HL-60/S4 treated with retinoic acid at 250 ng/mL for 4 days and 3 days (cell line): ENCODE data around the gene LIPA.
"Not testable (repeated sequence)": the region's sequence is repeated elsewhere in the genome, so short reads cannot be mapped to it uniquely, and the experiment has no call there.

Experiments used
- in situ Hi-C: fragments of 300-500 bp; cut with MboI; formaldehyde crosslinking; loops from 2 replicates; pipeline ENCODE4 v1.7.0; 2022; ENCODE audit warnings: low sequenced_read_pairs

The LIPA gene

DNA sequence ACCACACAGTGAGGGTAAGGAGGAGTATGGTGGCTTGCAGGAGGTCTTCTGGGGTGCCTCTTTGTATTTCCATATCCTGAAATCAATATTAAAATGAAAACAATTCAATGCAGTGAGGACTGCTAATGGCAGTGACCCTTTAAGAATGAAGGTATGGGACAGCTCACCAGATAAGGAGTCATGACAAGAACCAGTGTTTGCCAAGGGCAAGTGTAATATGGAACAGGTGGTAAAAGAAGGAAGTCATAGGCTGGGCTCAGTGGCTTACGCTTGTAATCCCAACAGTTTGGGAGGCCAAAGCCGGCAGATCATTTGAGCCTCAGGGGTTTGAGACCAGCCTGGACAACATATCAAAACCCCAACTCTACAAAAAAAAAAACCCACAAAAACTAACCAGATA lies 20.0 kb upstream of the LIPA start:
- in situ Hi-C loops: no loop called here

DNA sequence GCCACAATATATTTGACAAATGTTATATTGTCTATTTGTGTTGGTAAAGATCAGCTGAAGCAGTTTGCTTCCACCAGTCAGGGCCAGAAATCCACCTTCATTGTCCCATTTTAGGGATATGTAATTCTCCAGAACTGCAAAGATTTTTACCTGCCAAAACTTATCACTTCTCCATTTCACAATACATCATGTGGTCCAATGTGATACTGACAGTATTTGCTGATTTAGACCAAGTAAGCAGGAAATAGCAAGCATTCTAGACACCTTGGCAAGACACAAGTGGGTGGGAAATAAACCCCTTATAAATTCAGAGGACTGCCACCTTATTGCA lies 18.5 kb upstream of the LIPA start:
- in situ Hi-C loops: no loop called here

DNA sequence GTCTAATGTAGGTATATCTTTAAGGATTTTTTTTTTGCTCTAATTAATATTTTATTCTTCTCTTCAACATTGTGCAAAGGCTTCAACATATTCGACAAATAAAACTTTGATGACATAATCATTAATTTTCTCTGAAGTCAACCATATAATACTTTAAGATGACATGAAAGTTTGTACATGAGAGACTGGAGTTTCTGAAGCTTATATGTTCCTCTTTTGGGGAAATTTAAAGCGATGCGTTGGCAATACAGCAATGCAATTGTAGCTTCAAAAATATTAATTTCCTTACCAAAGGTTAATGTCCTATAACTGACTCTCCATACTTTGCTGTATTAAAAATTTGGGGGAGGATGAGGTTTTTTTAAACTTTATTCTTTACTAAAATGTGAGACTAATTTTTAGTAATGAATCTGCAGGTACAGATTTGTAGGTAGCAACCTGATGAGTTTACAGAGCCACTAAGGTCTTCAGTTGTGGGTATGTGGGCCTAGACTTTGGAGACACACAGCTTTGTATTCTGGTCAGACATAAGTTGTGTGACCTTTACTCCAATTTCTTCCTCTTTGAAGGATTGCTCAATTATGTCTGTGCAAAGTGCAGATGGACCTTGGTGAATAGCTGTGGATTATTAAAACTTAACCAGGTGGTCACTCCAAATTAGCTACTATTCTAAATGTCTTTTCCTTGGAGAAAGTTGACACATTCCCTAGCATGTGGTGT lies 18.0 kb upstream of the LIPA start:
- in situ Hi-C loops: no loop called here

DNA sequence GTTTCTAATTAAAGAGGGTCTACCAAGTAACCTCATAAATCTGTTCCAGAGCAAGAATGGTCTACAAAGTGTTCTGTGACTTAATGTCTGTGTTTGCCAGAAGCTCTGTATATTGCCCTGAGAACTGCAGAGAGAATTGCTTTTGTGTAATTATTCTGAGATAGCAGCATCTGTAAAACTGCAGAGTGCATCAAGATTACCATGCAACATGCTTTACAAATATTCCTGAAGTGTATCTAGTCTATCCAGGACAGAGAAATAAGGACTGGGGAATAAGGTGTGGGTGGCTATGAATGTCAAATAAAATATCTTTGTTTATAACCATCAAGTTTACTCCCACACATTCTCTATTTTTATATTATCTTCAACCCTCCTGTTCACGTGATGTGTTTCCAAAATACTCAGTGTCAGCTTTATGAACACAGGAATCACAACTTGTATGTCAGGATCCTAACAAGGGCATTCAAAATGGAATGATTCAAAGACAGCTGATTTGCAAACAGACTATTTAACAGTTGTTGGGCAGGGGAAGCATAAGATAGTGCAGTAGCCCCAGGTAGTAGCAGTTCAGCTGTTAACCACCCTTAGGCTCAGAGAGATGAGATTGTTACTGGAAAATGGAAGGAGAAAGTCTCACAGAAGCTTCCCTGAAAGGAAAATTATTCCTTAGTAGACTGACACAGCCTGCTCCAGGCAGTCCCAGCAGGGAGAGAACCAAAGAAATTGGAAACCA lies 15.3 kb upstream of the LIPA start:
- in situ Hi-C loops: no loop called here

DNA sequence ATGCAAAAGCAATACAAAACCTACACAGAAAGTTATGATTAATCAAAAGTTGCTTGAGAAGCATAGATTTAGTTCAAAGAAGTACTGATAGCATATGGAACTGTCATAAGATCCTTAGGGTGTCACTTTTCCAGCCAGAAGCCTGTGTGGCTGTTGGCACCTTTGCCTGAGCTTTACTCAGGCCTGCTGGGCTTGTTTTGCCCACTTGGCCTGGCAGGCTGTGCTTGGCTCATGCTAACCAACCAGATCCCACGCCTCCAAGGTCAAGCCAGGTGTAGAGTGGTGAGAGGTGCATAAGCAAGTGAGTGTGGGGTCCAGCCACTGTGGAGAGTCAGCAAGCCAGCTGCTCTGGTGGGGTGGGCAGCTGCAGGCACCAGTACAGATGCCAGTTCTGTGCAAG lies 12.0 kb upstream of the LIPA start:
- in situ Hi-C loops: no loop called here

DNA sequence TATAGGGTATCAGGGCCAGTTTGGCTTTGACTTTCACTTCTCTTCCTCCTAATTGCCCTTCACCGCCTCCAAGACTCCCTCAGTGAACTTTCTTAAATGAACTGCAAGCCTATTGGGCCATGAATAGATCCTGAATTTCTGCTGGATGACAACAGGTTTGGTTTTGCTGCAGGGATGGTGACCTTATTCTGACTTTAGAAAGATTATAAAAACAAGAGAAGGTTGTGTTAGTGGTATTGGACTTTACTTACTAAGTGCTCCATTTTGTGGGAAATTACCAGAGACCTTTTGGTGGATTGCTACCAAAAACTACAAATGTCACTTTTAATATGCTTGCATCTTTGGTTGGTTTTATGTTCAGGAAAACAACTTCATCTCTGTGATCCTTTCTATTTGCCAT lies 11.5 kb upstream of the LIPA start:
- in situ Hi-C loops: no loop called here

DNA sequence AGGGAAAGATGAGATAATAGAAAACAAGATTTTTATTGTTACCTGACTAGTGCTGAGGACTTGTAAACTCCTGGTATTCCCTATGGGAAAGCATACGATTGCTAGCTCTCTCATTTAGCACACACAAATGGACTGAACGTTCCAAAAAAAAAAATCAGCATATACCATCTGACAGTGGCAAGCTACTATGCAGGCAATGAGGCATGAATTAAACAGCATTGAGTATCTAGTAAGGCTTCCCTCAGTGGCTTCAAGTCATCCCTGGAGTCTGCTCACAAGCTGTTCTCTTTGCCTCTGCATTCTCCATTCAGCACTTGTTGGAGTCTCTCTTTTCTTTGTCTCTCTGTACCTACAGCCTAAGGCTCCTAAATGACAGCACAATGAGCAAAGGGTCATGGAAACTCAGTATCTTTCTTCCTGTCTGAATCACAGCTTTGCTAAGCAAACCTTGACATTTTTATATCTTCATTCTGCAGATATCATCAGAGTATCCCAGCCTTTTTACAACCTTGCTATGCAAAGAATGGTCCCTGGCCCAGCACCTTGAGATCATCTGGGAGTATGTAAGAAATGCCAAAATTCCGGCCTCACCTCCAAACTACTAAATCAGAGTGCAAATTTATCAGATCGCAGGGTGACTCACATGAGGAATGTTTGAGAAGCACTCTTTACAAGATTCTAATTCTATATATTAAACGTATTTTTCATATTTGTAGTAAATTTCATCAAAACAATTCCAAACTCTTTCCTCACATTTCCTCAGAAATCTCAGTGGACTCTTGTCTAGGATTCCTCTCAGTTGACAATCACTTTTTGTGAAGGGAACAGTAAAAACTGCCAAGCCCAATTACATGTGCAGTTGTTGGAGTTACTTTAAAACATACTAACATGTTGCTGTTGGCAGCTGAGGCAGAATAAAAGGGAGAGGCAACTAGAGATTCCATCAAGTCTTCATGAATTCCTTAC lies 10.8 kb upstream of the LIPA start:
- in situ Hi-C loops: no loop called here

DNA sequence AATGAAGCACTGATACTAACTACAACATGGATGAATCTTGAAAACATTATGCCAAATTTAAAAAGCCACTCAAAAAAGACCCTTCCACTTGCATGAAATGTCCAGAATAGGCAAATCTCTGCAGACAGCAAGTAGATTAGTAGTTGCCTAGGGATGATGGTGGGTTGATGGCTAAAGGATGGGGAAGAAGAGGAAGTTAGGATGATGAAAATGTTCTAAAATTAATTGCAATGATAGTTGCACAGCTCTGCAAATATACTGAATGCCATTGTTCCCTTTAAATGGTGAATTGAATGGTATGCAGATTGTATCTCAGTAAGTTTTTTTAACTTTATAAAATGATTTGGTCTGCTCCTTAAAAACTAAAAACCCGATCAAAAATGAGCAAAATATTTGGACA lies 7.3 kb upstream of the LIPA start:
- in situ Hi-C loops: no loop called here

DNA sequence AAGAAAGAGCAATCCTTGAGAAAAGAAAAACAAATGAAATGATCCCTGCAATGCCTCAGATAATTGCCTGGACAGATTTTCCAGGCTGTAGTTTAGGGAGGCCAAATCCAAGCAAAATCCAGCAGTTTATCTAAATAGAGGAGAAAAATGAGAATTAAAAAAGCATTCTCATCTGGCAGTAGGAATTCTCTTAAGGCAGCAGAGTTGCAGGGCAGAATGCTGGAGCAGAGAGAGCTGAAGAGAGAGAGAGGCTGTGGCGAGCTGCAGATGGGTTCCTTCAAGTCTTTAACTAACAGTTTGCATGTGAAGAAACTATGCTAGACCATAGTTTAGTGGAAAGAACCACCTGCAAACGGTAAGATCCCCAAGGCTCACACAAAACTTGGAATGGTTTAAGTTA lies 6.0 kb upstream of the LIPA start:
- in situ Hi-C loops: no loop called here

DNA sequence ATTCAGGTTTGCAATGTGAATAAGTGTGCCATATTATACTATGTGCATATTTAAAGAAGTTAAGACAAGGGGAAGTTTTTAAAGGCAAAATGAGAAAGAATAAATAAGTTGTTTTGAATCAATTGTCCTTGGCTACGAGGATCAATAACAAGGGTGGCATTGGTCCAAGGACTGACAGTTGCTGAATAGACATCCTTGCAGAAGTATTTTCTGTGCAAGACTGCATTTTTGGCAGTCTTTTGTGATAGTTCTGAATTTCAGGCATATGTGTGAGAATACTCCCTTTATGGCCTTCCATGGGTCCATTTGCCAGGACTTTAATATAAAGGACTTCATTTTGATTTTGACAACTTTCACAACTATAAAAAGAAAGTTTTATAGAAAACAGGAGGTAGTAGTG lies 5.4 kb upstream of the LIPA start:
- in situ Hi-C loops: no loop called here

DNA sequence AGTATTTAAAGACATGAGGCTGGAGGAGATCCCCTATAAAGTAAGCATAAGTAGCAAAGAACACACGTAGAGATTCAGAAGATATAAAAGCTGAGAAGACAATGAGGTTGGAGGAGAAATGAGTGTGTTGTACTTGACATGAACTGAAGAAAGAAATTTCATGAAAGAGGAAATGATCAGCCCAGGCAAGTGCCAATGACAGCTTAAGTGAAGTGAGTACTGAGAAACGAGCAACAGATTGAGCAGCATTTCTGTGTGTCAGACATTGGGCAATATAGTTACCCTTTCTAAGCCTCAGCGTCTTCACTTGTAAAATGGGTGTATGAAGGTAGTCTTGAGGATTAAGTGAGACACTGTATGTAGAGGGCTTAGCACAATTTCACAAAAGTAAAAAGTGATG lies 4.8 kb upstream of the LIPA start:
- in situ Hi-C loops: no loop called here

DNA sequence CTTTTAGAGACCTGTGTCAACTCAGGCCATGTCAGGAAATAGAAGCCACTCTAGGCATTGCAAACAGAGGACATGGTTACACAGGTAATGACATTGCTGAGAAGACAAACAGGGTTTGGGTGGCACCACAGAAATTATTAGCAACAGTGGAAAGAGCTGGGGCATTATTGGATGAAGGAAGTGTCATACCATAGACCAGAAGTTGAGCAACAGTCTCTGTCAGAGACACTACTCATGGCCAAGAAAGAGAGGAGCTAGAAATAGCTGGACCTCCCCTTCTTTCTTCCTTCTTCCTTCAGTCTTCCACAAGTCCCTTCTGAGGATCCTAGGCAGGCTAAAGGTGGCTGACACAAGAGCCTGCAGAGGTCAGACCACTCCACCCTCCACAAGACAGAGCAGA lies 4.2 kb upstream of the LIPA start:
- in situ Hi-C loops: no loop called here

DNA sequence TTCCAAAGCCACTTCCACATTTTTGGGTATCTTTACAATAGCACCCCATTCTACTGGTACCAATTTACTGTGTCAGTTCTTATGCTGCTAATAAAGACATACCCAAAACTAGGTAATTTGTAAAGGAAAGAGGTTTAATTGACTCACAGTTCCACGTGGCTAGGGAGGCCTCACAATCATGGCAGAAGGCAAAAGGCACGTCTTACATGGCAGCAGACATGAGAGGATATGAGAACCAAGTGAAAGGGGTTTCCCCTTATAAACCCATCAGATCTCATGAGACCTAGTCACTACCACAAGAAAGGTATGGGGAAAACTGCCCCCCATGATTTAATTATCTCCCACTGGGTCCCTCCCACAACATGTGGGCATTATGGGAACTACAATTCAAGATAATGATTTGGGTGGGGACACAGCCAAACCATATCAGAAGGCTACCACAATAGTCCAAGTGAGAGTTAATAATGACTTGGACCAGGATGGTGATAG lies 3.6 kb upstream of the LIPA start:
- in situ Hi-C loops: not testable (repeated sequence)

DNA sequence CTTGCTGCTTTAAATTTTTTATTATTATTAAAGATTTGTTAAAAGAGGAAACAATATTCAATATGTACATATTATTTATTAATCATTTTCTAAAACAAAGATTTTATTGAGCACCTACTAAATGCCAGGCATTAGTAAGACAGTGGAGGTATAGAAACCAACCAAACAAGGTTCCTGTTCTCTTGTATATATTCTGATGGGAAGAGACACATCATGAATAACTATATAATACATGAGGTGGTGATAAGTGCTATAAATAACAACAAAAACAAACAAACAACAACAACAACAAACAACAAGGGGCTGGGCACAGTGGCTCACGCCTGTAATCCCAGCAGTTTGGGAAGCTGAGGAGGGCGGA lies 630 bp upstream of the LIPA start:
- in situ Hi-C loops: no loop called here

DNA sequence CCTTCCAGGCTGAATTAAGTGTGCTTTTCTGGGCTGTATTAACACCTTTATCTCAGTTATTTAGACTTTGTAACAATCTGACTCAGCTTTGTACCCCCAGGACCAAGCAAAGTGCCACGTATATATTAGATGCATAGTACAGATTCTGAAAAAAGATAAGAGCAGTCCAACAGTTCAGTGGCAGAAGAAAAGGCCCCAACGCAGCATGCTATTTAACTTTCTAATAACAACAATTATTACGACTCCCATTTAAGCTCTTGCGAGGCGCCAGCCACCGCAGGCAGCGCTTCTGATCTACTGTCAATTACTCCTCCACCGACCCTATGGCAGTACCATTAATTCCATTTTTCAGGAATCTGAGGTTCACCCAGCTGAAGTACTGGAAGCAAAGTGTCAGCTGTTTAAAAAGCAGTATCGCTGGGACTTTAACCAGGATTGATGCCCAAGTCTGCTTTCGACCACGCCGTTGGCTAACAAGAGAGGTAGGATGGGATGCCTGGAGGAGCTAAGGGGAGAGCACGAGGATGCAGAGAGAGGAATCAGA lies 638 bp downstream of the LIPA start:
- in situ Hi-C loops: no loop called here

DNA sequence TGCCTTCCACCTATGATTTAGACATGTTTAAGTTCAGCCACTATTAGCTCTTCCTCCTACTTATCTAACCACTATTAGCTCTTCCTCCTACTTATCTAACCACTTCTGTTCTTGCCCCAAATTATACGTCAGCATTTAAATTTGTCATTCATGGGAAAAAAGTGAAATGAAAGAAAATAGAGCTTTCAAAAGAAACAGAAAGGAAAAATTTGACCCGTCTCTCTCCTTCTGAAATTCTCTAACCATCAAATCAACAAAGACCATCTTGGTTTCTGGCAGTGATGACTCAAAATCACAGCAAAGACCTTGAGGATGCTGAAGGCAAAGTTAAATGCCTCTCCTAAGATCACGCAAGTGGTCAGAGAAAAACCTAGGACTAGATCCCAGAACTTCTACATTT lies 2.6 kb downstream of the LIPA start:
- in situ Hi-C loops: no loop called here

DNA sequence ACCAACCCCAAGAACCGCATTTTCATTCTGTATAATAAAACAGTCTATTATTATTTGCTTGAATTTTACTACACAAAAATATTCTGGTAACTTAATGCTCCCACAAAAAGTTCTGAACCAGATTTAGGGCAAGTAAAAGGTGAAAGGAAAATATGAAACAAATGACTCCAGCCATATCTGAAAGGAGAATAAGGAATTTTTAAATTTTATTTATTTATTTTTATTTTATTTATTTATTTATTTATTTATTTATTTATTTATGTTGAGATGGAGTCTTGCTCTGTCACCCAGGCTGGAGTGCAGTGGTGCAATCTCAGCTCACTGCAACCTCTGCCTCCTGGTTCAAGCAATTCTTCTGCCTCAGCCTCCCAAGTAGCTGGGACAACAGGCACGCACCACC lies 4.0 kb downstream of the LIPA start:
- in situ Hi-C loops: not testable (repeated sequence)

DNA sequence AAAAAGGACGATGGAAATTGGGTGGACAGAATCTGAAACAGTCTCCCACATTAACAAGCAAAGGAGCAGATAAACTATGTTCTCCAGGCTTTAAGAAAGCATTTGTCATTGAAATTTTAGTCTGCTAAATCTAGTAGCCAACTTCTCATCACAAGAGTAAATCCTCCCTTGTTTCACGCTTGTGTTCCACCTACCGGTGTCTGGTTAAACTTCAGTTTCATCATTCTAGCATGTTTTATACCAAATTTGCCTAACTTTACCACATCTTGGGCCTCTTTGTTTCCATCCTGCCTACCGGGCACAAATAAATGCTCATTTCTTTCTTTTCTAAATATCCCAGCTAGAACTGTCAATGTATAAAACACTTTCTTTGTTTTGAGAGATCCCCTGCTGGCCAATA lies 5.8 kb downstream of the LIPA start:
- in situ Hi-C loops: no loop called here

DNA sequence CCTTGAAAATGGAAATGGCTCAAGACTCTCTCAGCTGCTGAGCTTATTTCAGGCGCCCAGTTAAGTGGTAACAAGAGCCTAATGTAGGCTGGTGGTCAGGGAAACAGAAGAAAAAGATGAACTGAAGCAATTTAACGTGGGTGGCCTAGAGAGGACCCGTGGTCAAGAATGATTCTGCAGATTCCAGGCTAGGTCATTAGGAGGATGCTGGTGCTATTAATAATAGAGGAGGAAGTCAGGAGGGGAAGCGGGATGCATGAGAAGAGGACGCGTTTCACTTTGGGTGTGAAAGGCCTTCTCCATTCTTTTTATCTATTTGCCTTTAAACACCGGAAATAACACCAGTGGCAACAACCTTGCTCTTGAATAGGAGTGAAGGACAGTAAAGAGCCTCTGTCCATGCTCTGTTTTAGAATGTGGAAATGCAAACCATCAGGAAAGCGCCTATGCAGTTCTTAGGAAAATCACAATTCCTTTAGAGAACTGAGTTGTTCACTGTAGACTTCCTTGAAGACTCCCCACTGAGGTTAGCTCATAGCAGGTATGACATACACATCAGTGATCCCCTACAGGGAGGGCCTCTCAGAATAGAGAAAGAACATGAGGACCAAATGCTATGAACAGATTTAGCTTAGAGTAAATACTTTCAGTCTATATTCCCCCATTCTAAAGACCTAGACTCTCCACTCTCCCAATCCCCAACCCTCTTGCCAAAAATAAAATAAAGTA lies 8.6 kb downstream of the LIPA start:
- in situ Hi-C loops: no loop called here

DNA sequence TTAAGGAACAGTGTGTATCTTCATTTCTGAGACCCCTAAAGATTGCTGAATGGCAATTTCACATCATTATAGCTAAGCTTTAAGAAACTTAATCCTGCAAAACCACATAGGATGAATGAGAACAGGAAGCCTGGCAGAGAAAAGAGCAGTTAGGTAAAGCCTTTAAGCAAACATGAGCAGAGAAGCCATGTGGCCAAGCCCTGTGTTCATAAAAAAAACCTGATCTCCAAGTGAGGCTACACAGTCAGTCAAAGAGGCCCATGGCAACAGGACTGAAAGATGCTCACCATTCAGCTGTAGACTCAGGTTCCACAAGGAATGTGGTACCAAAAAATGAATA lies 9.3 kb downstream of the LIPA start:
- in situ Hi-C loops: no loop called here
